HAP-1 (cell line): ENCODE measurements around the gene IQCC.

ENCODE experiments used
- DNase-seq, 2 experiments: peaks; one replicate each; pipeline ENCODE4 v3.0.0-alpha.2; 2016 to 2020; ENCODE audit warnings: low spot score in 2 of 2
- H3K27me3 ChIP-seq: fragments of 250-450 bp; sonication (Bioruptor Pico); 2 replicates; pipeline ENCODE4 v1.5.1; 2020; ENCODE audit warnings: low read depth, mild to moderate bottlenecking, moderate library complexity
- H3K36me3 ChIP-seq: fragments of 250-450 bp; sonication (Bioruptor Pico); replicated peaks from 2 replicates; pipeline ENCODE4 v1.5.1; 2020; ENCODE audit warnings: mild to moderate bottlenecking
- H3K4me1 ChIP-seq: fragments of 250-450 bp; sonication (Bioruptor Pico); 2 replicates; pipeline ENCODE4 v1.5.1; 2020; ENCODE audit warnings: mild to moderate bottlenecking
- H3K4me3 ChIP-seq: fragments of 250-450 bp; sonication (Bioruptor Pico); 2 replicates; pipeline ENCODE4 v1.5.1; 2020; ENCODE audit warnings: mild to moderate bottlenecking, moderate library complexity
- H3K9me3 ChIP-seq: fragments of 250-450 bp; sonication (Bioruptor Pico); 2 replicates; pipeline ENCODE4 v1.5.1; 2020; ENCODE audit warnings: mild to moderate bottlenecking, moderate library complexity
- in situ Hi-C: fragments of 300-500 bp; cut with MboI; formaldehyde crosslinking; loops from 3 replicates; pipeline ENCODE4 v1.14.3; 2020; ENCODE audit warnings: low sequenced_read_pairs, inconsistent platforms, mixed read lengths

IQCC gene

DNA sequence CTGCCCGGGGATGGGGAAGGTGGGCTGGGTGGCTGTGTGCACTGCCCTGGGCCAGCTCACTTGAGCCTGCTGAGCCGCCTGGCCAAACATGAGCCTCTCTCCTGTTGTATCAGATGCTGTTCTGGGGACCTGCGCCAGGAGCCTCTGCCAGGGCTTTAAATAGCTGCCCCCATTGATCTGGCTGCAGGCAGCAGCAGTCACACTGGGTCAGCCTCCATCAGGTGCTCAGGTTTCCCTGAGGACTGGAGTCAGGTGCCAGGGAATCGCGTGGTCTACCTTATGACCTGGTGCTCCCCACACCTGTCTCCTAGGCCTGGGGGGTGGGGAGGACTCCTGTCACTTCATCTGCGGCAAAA, 5.8 kb upstream of the IQCC start:
- Histone ChIP-seq H3K4me3 (no peak overlapping the region), H3K36me3 (peaks cover 35% of the 10 kb centered on the region), H3K27me3 (no peaks in the 10 kb centered on the region), H3K4me1 (peaks cover 14% of the 10 kb centered on the region), H3K9me3 (no peaks in the 10 kb centered on the region)
- DNase-seq = no peak
- in situ Hi-C loops = no loop called here

DNA sequence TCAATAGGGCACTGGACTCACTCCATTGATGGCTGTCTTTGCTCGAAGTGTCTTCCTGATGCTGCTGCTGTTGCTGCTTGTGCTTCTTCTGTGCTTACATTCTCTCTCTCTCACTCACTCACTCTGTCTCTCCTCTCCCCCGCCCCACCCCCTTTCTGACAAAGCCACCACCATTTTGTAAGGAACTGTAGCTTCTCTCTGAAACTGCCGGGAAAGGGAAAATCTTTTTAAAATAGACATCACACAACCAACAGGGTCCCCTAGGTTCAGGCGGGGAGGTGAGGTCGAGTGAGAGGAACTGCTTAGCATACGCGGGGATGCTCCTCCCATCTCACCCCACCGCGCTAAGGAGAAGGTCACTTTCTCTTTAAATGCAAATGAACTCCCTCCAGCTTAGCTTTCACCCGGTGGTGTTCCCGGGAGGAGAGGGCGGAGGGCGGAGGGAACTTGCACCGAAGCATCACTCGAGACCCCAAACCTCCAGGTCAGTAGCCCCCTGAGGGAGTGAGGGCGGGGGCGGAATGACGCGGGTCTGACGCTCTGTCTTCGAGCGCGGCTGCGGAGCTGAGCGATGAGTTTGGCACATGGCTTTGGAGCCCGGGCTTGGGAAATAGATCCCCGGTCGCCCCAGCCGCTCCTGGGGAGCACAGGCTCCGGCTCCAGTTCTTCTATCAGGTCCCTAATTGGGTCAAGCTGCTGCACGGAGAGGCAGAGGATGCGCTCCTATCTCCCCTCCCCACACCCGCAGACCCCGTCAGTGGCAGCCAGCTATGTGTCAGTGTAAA, 5.1 kb upstream of the IQCC start, which contains the start of gene CCDC28B:
Gene CCDC28B, plus strand, starts transcription at position 370 of the 785 bp plus-strand sequence. CDS start 1,341 bp downstream, outside the sequence.
- no peaks in the 10 kb centered on the region for H3K9me3 ChIP-seq
- in situ Hi-C loops = no loop called here
- peaks cover 28% of the 10 kb centered on the region for H3K36me3 ChIP-seq
- H3K4me3 ChIP-seq = peak within 1 kb of the TSS; percentile 60
- peaks cover 14% of the 10 kb centered on the region for H3K4me1 ChIP-seq
- DNase-seq = peak; percentile 84 to 89
- no peaks in the 10 kb centered on the region for H3K27me3 ChIP-seq

DNA sequence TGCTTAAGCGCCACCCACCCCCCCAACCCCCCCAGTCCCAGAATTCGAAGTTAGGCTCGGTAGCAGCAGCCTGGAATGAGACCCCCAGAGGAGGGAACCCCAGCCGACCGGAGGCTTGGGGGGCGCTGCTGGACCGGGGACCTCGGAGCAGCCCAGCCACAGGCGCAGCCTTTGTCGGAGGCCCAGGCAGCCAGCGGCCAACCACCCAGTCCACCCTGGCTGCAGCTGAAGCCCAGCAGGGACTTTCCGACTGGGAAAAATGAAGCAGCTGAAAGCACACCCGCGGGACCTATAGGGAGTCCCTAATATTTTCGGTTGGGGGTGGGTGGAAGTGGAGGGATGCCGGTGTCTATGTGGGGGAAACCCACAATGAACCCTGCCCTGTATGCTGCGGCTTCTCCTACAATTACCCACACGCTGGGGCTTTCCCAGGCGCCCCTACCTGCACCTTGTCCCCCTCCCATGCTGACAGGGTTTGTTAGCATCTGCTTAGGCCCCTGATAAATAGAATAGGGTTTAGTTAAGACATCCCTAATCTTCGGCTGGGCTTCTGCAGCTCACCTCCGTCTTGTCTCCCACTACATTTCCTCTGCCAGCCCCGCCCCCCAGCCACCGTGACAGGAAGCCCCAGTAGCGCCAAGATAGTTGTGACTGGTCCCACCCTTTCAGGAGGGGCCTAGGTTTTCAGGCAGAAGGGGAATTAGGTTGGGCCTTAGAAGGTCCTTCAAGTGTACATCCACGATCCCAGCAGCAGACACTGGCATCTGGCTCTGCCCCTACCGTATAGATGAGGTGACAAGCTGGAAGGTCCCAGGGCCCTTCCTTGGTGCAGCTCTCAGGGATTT, 4.2 kb upstream of the IQCC start:
- DNase-seq = peak; percentile 53 to 82
- in situ Hi-C loops = no loop called here
- Histone ChIP-seq H3K27me3 (no peaks in the 10 kb centered on the region), H3K9me3 (no peaks in the 10 kb centered on the region), H3K4me1 (peaks cover 14% of the 10 kb centered on the region), H3K36me3 (peaks cover 22% of the 10 kb centered on the region), H3K4me3 (peak overlapping the region; percentile 60)

DNA sequence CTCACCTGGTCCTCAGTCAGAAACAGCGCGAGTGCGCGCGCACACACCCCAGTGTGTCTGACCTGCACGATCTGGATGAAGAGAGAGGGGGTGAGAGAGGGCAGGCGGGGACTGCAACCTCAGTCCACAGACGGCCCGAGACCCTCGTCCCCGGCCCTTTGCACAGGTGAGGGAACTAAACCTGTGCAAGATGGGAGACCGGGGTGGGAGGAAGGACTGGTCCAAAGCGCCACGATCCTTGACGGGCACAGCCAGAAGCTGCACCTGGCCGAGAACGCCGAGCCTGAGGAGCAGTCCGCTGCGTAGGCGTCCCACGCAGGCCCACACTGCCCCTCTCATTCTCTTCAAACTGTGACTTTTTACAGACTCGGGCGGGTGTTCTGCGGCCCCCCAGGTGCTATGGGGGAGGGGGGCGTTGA, 519 bp upstream of the IQCC start:
- no peaks in the 10 kb centered on the region for H3K9me3 ChIP-seq
- no peaks in the 10 kb centered on the region for H3K27me3 ChIP-seq
- H3K4me3 ChIP-seq = peak overlapping the region; percentile 61
- in situ Hi-C loops = no loop called here
- H3K36me3 ChIP-seq = peaks cover 15% of the 10 kb centered on the region
- DNase-seq = no peak
- peaks cover 11% of the 10 kb centered on the region for H3K4me1 ChIP-seq

DNA sequence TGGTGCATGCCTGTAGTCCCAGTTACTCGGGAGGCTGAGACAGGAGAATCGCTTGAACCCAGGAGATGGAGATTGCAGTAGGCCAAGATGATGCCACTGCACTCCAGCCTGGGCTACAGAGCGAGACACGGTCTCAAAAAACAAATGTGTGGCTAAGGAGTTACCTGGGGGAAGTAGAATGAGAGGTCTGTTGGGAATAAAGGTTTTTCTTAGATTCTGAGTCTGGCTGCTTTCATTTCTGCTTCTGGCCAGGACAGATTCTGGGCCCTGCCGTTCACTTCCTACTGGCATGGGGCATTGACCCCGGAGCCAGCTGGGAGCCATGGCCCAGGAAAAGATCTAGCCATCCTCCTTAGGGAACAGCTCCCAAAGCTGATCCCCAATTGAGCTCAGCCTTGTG, 3.0 kb downstream of the IQCC start:
- H3K36me3 ChIP-seq = peaks cover 15% of the 10 kb centered on the region
- DNase-seq = no peak
- in situ Hi-C loops = no loop called here

DNA sequence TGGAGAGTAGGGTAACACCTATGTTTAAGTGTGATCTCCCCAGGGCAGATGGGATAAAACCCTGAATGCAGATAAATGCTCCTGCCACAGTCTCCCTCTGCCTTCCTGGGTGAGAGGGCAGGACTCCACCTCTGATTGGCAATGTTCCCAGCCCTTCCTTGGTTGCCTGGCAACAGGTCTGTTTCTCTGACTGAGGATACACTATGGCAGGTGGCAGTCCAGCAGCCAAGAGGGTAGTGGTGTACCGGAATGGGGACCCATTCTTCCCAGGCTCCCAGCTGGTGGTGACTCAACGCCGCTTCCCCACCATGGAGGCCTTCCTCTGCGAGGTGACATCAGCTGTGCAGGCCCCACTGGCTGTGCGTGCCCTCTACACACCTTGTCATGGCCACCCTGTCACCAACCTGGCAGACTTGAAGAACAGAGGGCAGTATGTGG, 3.4 kb downstream of the IQCC start, which contains the start of gene DCDC2B:
Gene DCDC2B, plus strand, starts transcription at position 199 of the 438 bp plus-strand sequence. Its CDS starts 5 bp downstream, at position 204.
- in situ Hi-C loops = no loop called here
- peak in 1 of 2 experiments; percentile 73 for DNase-seq

More for the DNA sequence above, 3.0 kb downstream of the IQCC start:
- H3K4me1 ChIP-seq = no peaks in the 10 kb centered on the region; the same call in 1 of the 2 replicates
- H3K27me3 ChIP-seq = no peaks in the 10 kb centered on the region
- H3K4me3 ChIP-seq = no peak overlapping the region
- H3K9me3 ChIP-seq = no peaks in the 10 kb centered on the region

DNA sequence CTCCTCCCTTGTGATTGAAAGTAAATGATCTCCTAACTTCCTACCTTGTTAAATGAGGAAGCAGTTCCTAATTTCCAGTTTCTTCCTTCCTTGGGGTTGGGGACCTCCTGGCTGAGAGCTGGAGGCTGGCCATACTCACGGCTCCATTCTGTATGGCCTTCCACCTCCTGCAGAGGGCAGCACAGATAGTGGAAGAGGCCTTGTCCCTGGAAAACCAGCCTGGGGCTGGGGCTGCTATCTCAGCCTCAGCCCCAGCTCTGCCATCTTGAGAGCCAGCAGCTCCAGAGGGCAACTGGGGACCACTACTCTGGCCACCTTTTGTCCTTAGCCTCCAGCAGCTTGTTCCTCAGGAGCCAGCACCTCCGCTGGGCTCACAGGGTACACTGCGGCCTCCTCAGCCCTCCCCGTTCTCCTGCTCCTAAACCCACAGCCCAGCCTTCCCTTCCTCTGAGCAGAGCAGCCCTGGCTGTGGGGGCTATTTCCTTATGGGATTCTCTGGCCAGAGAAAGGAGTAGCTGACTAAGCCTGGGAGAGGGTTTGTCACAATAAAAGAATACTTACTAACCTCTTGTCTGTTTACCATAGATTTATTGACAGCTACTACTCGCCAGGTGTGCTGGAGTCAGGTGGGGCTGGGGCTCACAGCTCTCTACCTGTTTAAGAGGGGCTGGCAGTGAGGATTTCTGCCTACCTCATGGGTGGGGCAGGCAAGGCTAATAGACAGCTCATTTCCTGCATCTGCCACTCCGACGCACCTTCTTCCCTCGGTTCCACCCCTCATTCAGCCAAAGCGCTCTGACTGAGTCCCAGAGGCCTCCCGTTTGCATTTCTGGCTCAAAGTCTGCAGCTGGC, 10.4 kb downstream of the IQCC start:
- Histone ChIP-seq H3K36me3 (peaks cover 25% of the 10 kb centered on the region), H3K4me3 (no peak overlapping the region), H3K9me3 (no peaks in the 10 kb centered on the region), H3K4me1 (no peaks in the 10 kb centered on the region), H3K27me3 (no peaks in the 10 kb centered on the region)
- in situ Hi-C loops = no loop called here
- DNase-seq = peak; percentile 44 to 75

More for the DNA sequence above, 3.4 kb downstream of the IQCC start, which contains the start of gene DCDC2B:
- Histone ChIP-seq H3K27me3 (no peaks in the 10 kb centered on the region), H3K9me3 (no peaks in the 10 kb centered on the region), H3K4me3 (no peak within 1 kb of the TSS), H3K4me1 (no peaks in the 10 kb centered on the region; the same call in 1 of the 2 replicates), H3K36me3 (peaks cover 15% of the 10 kb centered on the region)

DNA sequence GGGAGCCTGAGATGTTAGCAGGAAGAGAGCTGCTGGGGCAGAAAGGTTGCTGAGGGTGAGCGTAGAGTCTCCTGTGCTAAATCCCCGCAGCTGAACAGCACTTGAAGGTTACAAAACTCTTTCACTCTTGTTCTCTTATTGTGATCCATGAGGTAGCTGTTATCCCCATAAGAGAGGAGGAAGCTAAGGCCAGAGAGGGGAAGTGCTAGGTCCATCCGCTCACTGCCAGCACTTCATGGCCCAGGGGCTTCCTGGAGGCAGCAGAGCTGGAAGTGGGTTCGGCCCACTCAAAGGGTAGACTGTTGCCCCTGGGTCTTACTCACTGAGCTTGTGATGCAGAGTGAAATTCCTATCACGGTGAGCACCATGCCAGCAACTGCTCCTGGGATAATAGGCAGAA, 11.1 kb downstream of the IQCC start:
- no peaks in the 10 kb centered on the region for H3K9me3 ChIP-seq
- H3K4me3 ChIP-seq = no peak overlapping the region
- in situ Hi-C loops = no loop called here
- peaks cover 25% of the 10 kb centered on the region for H3K36me3 ChIP-seq
- DNase-seq = no peak
- H3K4me1 ChIP-seq = peaks cover 3% of the 10 kb centered on the region; the same call in 1 of the 2 replicates
- H3K27me3 ChIP-seq = no peaks in the 10 kb centered on the region

DNA sequence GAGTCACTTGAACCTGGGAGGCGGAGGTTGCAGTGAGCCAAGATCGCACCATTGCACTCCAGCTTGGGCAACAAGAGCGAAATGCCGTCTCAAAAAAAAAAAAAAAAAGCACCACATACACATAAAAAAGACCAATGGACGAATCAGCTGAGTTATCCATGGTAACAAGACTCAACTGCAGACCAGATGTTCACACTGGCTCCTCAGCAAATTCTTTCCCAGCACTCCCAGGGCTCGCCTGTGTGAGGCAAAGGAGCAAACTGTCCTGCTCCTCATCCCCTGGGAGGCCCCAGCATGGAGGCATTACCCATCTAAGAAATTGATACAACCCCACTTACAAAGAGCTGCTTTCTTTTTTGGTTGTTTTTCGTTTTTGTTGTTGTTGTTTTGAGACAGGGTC, 13.6 kb downstream of the IQCC start:
- in situ Hi-C loops = no loop called here
- Histone ChIP-seq H3K36me3 (peaks cover 32% of the 10 kb centered on the region), H3K27me3 (no peaks in the 10 kb centered on the region), H3K9me3 (no peaks in the 10 kb centered on the region), H3K4me1 (peaks cover 3% of the 10 kb centered on the region), H3K4me3 (no peak overlapping the region)
- DNase-seq = no peak

DNA sequence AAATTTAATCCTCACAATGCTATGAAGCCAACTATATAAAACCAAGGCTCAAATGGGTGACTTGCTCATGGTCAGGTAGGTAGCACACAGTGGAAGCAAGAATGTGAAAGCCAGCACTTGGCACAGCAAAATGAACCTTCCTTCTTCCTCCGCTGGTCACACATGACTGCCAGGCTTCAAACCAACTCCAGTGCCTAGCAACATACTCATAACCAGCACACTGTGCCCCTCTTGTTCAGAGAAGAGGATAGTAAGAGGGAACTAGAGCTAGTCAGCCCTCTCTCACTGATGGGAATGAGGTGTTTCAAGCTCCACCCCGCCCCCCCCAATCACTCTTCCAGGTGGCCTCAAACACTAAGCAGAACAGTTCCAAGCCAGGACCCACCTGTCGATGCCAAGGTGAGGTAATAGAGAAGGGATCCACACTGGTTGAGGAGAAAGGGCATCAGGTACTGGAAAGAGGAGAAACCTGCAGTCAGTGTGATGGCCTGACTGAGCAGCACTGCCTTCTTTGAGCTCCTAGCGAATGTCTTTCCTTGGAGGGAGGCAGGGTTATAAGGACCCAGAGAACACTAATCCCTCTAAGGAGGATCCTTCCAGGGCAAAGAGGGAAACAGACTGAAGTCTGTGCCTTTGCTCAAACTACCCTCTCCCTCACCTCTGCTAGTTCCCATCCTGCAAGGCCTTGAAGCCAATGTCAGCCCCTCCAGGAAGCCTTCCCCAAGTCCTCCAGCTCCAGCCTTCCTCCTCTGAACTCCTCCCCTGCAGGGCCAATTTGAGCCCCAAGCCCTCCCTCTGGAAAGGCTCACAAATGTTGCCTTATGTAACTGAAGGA, 15.5 kb downstream of the IQCC start:
- in situ Hi-C loops = no loop called here
- peaks cover 3% of the 10 kb centered on the region for H3K4me1 ChIP-seq
- no peak for DNase-seq
- H3K4me3 ChIP-seq = peak overlapping the region; percentile 97
- no peaks in the 10 kb centered on the region for H3K9me3 ChIP-seq
- peaks cover 38% of the 10 kb centered on the region for H3K36me3 ChIP-seq
- no peaks in the 10 kb centered on the region for H3K27me3 ChIP-seq

DNA sequence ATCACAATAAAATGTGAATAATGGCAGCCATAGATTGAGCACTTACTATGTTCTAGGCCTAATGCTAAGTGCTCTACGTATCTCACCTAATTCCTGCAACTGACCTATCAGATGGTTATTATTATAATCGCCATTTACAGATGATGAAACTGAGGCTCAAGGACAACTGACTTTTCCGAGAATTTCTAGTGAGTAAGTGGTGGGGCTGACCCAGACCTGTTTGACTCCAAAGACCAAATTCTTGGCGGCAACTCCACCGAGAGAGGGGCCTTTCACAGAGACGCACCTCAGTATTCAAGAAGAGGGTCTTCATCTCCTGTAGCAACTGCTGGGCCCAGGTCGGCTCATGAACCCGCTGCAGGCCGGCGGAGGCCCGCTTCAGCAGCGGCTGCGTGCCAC, 16.1 kb downstream of the IQCC start:
- peaks cover 39% of the 10 kb centered on the region for H3K36me3 ChIP-seq

DNA sequence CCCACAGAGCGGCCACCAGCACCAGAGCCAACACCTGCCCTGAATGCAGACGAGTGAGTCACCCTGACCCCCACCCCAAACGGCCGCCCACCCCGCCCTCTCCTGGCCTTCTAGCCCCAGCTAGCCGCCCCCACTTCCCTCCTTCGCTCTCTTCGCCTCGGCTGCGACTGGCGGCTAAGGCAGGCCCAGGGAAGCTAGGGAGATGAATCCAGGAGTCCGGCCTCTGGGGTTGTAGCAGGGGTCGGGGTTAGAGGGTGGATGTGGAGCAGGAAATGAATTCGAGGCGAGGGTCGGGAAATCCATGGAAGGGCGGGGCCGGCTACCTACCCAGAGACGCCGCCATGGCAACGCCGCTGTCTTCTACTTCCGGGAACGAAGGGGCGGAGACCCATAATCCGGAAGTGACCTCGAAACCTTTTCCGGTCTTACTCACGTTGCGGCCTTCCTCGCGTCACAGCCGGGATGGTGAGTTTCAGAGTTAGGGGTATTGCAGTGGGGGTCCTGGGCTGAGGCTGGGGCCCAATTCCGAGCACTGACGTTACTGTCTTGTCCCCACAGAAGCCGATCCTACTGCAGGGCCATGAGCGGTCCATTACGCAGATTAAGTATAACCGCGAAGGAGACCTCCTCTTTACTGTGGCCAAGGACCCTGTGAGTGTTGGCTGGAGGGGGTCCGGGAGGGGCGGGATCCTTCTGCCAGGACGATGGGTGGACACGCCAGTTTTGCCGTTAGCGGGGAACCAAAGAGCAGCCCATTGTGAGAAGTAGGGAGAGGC, 16.7 kb downstream of the IQCC start, which contains the start of the genes EIF3I and TMEM234:
Gene EIF3I, plus strand, starts transcription at position 428 of the 776 bp plus-strand sequence. Its CDS starts 35 bp downstream, at position 463.
Gene TMEM234, minus strand, starts transcription at position 374 of the 776 bp plus-strand sequence. Its CDS starts 31 bp downstream, at position 343.
- in situ Hi-C loops = no loop called here
- H3K36me3 ChIP-seq = peaks cover 33% of the 10 kb centered on the region

More for the DNA sequence above, 16.1 kb downstream of the IQCC start:
- H3K9me3 ChIP-seq = no peaks in the 10 kb centered on the region
- in situ Hi-C loops = no loop called here
- no peaks in the 10 kb centered on the region for H3K27me3 ChIP-seq
- peaks cover 3% of the 10 kb centered on the region for H3K4me1 ChIP-seq
- no peak for DNase-seq
- peak overlapping the region; percentile 97 for H3K4me3 ChIP-seq

More for the DNA sequence above, 16.7 kb downstream of the IQCC start, which contains the start of the genes EIF3I and TMEM234:
- peak; percentile 88 to 94 for DNase-seq
- Histone ChIP-seq H3K9me3 (no peaks in the 10 kb centered on the region), H3K4me3 (peak within 1 kb of the TSS; percentile 97), H3K27me3 (no peaks in the 10 kb centered on the region), H3K4me1 (peaks cover 3% of the 10 kb centered on the region)
